PC-3 (cell line): Measurements from ENCODE around the gene THADA. TPM values are rescaled to one million over a fixed set of nuclear protein-coding genes. Genes with fewer than 3 reads are reported as not detected.

Source experiments
- ATAC-seq: fragments of 200-7000 bp; cut with Tn5 transposase; 2 replicates; pipeline ENCODE4 v1.9.1; 2020; ENCODE audit warnings: mild to moderate bottlenecking, moderate library complexity
- BruUV-seq: library from RNA; stranded (reverse); fragments of 400-500 nt; replicated peaks from 2 replicates; lab custom pipeline; 2021; lab: Mats Ljungman, UMichigan
- CTCF ChIA-PET: fragments of 300-600 bp; sonication (Branson Sonifier 250); formaldehyde crosslinking; loops from one replicate; lab custom pipeline; 2022; ENCODE audit warnings: antibody characterized with exemption; lab: Charles Lee
- POLR2A ChIA-PET: fragments of 300-600 bp; sonication (Branson Sonifier 250); formaldehyde crosslinking; loops from one replicate; lab custom pipeline; 2022; ENCODE audit warnings: antibody characterized with exemption; ENCODE audit not compliant: unreplicated experiment; lab: Charles Lee
- DNase-seq: peaks from one replicate; pipeline ENCODE4 v3.0.0-alpha.2; 2015
- H2AFZ ChIP-seq: fragments of 300-600 bp; sonication (generic); 2 replicates; pipeline ENCODE4 v1.6.0; 2016; ENCODE audit warnings: antibody characterized with exemption, low read length
- H3F3A ChIP-seq: fragments of 300-600 bp; sonication (generic); one replicate; pipeline ENCODE4 v1.6.0; 2017; ENCODE audit warnings: antibody characterized with exemption, low read length, control low read depth, mild to moderate bottlenecking; ENCODE audit not compliant: unreplicated experiment
- H3K27ac ChIP-seq: fragments of 300-600 bp; sonication (generic); 2 replicates; pipeline ENCODE4 v1.5.1; 2016; ENCODE audit warnings: mild to moderate bottlenecking, low read length
- H3K27me3 ChIP-seq: fragments of 300-600 bp; sonication (generic); 2 replicates; pipeline ENCODE4 v1.6.1; 2016; ENCODE audit warnings: low read length, mixed read lengths
- H3K36me3 ChIP-seq: fragments of 300-600 bp; sonication (generic); 2 replicates; pipeline ENCODE4 v1.6.1; 2016; ENCODE audit warnings: low read depth, mixed run types, low read length, mixed read lengths
- H3K4me1 ChIP-seq: fragments of 300-600 bp; sonication (generic); 2 replicates; pipeline ENCODE4 v1.5.1; 2016; ENCODE audit warnings: low read length; ENCODE audit not compliant: insufficient read depth
- H3K4me2 ChIP-seq: fragments of 300-600 bp; sonication (generic); 2 replicates; pipeline ENCODE4 v1.6.0; 2016; ENCODE audit warnings: low read length
- H3K4me3 ChIP-seq: fragments of 300-600 bp; sonication (generic); 2 replicates; pipeline ENCODE4 v1.5.1; 2016; ENCODE audit warnings: mild to moderate bottlenecking, low read length, mixed read lengths
- H3K79me2 ChIP-seq: fragments of 300-600 bp; sonication (generic); 2 replicates; pipeline ENCODE4 v1.6.1; 2017; ENCODE audit warnings: low read length, mixed read lengths
- H3K9ac ChIP-seq: fragments of 300-600 bp; sonication (generic); 2 replicates; pipeline ENCODE4 v1.6.0; 2016; ENCODE audit warnings: mild to moderate bottlenecking, low read length
- H3K9me2 ChIP-seq: fragments of 300-600 bp; sonication (generic); replicated peaks from 2 replicates; pipeline ENCODE4 v1.6.1; 2016; ENCODE audit warnings: mixed run types, low read length, mixed read lengths
- H3K9me3 ChIP-seq: fragments of 300-600 bp; sonication (generic); 2 replicates; pipeline ENCODE4 v1.6.1; 2016; ENCODE audit warnings: low read length, mixed read lengths
- H4K20me1 ChIP-seq: fragments of 300-600 bp; sonication (generic); 2 replicates; pipeline ENCODE4 v1.6.1; 2016; ENCODE audit warnings: low read length, mixed read lengths
- CTCF ChIP-seq: fragments of 300-600 bp; sonication (generic); conservative IDR thresholded peaks from 2 replicates; pipeline ENCODE4 v1.5.1; 2017; ENCODE audit warnings: antibody characterized with exemption, low read depth, mild to moderate bottlenecking, low read length
- EZH2 ChIP-seq: fragments of 300-600 bp; sonication (generic); IDR thresholded peaks from one replicate; pipeline ENCODE4 v1.6.1; 2017; ENCODE audit warnings: antibody characterized with exemption, mild to moderate bottlenecking, low read length; ENCODE audit not compliant: unreplicated experiment
- EZH2phosphoT487 ChIP-seq: fragments of 300-600 bp; sonication (generic); IDR thresholded peaks from 2 replicates; pipeline ENCODE4 v1.6.1; 2018; ENCODE audit warnings: mild to moderate bottlenecking, antibody characterized with exemption, low read length, borderline replicate concordance
- intact Hi-C: fragments of 100-400 bp; cut with micrococcal nuclease; formaldehyde crosslinking; loops from 2 replicates; pipeline ENCODE4 v1.9.0; 2023
- total RNA-seq: library from RNA; depleted of rRNA; stranded (reverse); fragments of >200 nt; gene quantifications from 2 replicates; pipeline ENCODE4 v1.2.3, GENCODE V29; 2014

The THADA gene
- total RNA-seq, 1 experiment from 2014 or later, result 33.6 TPM

GRCh38 chr2:43212931-43213330 is 382.9 kb downstream of the THADA start:
- BruUV-seq, result no TSS peak
- Histone ChIP-seq H3K9me3 (no peaks in the 10 kb centered on the region), H3K4me2 (no peak overlapping the region), H4K20me1 (no peaks in the 10 kb centered on the region), H3F3A (no peaks in the 10 kb centered on the region), H3K9me2 (no peaks in the 10 kb centered on the region), H3K36me3 (no peaks in the 10 kb centered on the region), H3K4me1 (peaks cover under 1% of the 10 kb centered on the region), H3K4me3 (no peak overlapping the region), H3K9ac (no peak overlapping the region), H3K79me2 (no peaks in the 10 kb centered on the region), H2AFZ (no peak overlapping the region), H3K27me3 (no peaks in the 10 kb centered on the region), H3K27ac (no peak overlapping the region)
- DNase-seq, result no peak
- intact Hi-C loops, result no loop called here
- TF ChIP-seq EZH2phosphoT487, result no peak
- TF ChIP-seq EZH2, result no peak
- no peak for TF ChIP-seq CTCF
- CTCF ChIA-PET, result no interaction called here
- ATAC-seq, result no peak
- POLR2A ChIA-PET, result no interaction called here

- no TSS peak for BruUV-seq
- no peak overlapping the region for H3K27ac ChIP-seq
- TF ChIP-seq EZH2phosphoT487 (no peak), CTCF (no peak), EZH2 (no peak)
- H3K27me3 ChIP-seq, result no peaks in the 10 kb centered on the region
- H3K79me2 ChIP-seq, result no peaks in the 10 kb centered on the region
- H2AFZ ChIP-seq, result no peak overlapping the region
- no peaks in the 10 kb centered on the region for H4K20me1 ChIP-seq
- CTCF ChIA-PET, result no interaction called here
- intact Hi-C loops, result no loop called here
- no peak for DNase-seq
- H3F3A ChIP-seq, result no peaks in the 10 kb centered on the region
- H3K4me2 ChIP-seq, result no peak overlapping the region
- H3K9me3 ChIP-seq, result no peaks in the 10 kb centered on the region
- peaks cover 7% of the 10 kb centered on the region for H3K4me1 ChIP-seq
- no peak overlapping the region for H3K4me3 ChIP-seq
- ATAC-seq, result no peak
- POLR2A ChIA-PET, result no interaction called here
- H3K9me2 ChIP-seq, result no peaks in the 10 kb centered on the region
- no peak overlapping the region for H3K9ac ChIP-seq
- H3K36me3 ChIP-seq, result no peaks in the 10 kb centered on the region
Measured at GRCh38 chr2:43212216-43212835, 383.5 kb downstream of the THADA start.

GRCh38 chr2:43210467-43211303 is 385.2 kb downstream of the THADA start:
- H3K4me2 ChIP-seq, result no peak overlapping the region
- no peaks in the 10 kb centered on the region for H4K20me1 ChIP-seq
- H3K9ac ChIP-seq, result no peak overlapping the region
- H3K4me1 ChIP-seq, result peaks cover 9% of the 10 kb centered on the region
- H3K27me3 ChIP-seq, result no peaks in the 10 kb centered on the region
- ChIA-PET POLR2A (no interaction called here), CTCF (no interaction called here)
- H3K36me3 ChIP-seq, result no peaks in the 10 kb centered on the region
- DNase-seq (no peak), ATAC-seq (no peak)
- H3K4me3 ChIP-seq, result no peak overlapping the region
- BruUV-seq, result no TSS peak
- intact Hi-C loops, result no loop called here
- no peaks in the 10 kb centered on the region for H3K9me2 ChIP-seq
- H3K9me3 ChIP-seq, result no peaks in the 10 kb centered on the region
- H3F3A ChIP-seq, result no peaks in the 10 kb centered on the region
- H3K27ac ChIP-seq, result no peak overlapping the region
- H3K79me2 ChIP-seq, result no peaks in the 10 kb centered on the region
- TF ChIP-seq EZH2 (no peak), CTCF (no peak), EZH2phosphoT487 (no peak)
- H2AFZ ChIP-seq, result no peak overlapping the region
